T-helper 2 cell (primary cell): Measurements from ENCODE around the gene GALNS.
A peak's percentile ranks its signal among the peaks of the same experiment; 100 is the strongest.

Source experiments
- DNase-seq, 5 experiments: peaks; one replicate each; pipeline versions ENCODE4 v3.0.0 to v3.0.0-alpha.2; 2012 to 2022

The GALNS gene

DNA sequence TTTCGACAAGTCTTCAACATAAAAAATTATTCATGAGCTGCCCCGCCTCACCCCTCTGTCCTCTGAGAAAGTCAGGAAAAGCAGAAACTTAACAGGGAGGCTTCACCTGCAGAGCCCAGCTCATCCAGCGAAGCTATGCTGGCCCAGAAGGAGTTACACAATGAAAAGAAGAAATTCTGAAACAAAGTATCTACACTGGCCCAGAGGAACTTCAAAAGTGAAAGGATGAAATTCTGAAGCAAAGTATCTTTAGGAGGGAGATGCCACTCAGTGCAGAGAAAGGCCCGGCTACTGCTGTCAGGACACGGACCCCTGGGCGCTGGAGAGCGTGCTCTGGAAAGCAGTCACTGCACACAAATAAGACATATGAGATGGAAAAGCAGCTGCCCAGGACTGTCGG lies 1.6 kb downstream of the GALNS start:
- DNase-seq: no peak

DNA sequence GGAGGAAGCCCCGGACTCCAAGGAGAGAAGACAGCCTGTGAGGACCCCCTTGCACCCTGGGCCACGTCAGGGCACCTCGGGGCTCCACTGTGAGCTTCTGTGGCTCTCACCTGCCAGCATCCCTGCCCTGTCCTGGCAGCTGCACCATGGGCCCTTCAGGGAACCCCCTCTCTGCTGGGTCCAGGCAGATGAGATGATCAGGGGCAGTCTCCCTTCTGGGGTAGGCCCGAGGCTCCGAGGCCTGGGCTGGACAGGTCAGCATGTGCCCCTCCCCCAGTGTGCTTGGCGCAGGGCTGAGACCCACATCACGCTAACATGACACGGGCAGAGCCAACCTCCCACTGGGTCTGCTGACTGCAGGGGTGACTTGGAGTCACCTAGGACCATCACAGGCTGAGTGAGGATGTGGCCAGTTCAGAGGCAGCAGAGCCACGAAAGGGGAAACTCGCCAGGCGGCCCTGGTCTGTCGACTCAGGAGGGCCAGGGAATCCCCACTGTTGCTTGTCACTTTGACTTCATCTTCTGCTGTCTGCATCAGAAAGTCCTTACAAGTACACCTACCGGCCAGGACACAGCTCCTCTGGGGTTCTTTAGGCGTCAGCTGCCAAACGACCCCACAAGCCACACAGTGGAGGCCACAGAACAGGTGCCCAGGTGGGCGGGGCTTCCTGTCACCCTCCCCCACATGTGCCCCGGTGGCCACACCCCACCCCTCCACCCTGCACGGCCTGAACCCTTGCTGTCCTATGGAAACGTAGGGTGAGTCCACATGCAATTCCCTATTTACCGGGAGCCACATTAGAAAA lies 2.2 kb downstream of the GALNS start:
- DNase-seq: peak in 2 of 5 experiments; percentile 12 to 29

- DNase-seq: no peak
Observed at GRCh38 chr16:88853325-88853941, 3.3 kb downstream of the GALNS start.

DNA sequence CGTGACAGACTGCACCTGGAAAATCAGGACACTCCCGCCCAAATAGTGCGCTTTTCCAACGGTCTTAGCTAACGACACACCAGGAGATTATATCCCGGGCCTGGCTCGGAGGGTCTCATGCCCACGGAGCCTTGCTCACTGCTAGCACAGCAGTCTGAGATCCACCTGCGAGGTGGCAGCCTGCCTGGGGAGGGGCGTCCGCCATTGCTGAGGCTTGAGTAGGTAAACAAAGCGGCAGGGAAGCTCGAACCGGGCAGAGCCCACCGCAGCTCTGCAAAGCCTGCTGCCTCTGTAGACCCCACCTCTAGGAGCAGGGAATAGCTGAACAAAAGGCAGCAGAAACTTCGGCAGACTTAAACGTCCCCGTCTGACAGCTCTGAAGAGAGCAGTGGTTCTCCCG lies 5.1 kb downstream of the GALNS start:
- DNase-seq: no peak

- DNase-seq: no peak
Observed at GRCh38 chr16:88850531-88851199, 6.1 kb downstream of the GALNS start.

DNA sequence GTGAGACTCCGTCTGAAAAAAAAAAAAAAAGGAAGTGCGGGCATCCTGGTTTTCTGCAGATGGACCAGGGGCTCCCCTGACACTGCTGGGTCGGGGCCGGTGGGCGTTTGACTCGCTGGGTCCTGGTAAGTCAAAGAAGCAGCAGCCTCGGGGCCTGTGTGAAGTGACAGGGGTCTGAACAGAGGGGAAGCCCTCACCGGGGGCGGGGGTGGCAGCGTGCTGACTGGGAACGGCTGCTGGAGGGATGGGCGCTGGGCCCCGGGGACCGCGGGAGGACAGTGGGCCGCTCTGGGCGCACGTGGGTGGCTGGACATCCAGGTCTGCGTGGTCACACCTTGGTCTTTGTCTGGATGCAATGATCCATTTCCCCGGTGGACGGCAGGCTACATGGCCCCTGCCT lies 8.2 kb downstream of the GALNS start:
- no peak for DNase-seq

GRCh38 chr16:88847654-88848053 lies 9.1 kb downstream of the GALNS start:
- no peak for DNase-seq

GRCh38 chr16:88846088-88846487 lies 10.7 kb downstream of the GALNS start:
- DNase-seq: no peak

- DNase-seq: no peak
Observed at GRCh38 chr16:88844419-88845036, 12.2 kb downstream of the GALNS start.

- DNase-seq: no peak
Observed at GRCh38 chr16:88843256-88843655, 13.5 kb downstream of the GALNS start.

DNA sequence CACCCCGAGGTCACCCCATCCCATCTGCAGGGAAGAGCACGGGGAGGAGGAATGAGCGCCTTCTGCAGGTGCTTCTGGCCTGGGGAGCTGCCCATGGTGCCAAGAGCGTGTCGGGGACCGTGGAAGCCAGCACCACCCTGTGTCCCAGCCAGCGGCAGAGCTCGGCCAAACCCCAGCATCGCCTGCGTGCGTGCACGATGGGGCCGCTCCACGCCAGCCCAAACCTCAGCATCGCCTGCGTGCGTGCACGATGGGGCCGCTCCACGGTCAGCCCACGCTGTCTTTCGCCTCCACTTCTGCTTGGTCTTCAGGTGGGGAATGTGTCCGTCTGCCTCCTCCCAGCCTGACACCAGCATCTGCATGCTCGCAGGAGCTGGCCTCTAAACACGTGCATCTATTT lies 13.9 kb downstream of the GALNS start:
- DNase-seq: no peak

- no peak for DNase-seq
Observed at GRCh38 chr16:88842308-88842756, 14.4 kb downstream of the GALNS start.

DNA sequence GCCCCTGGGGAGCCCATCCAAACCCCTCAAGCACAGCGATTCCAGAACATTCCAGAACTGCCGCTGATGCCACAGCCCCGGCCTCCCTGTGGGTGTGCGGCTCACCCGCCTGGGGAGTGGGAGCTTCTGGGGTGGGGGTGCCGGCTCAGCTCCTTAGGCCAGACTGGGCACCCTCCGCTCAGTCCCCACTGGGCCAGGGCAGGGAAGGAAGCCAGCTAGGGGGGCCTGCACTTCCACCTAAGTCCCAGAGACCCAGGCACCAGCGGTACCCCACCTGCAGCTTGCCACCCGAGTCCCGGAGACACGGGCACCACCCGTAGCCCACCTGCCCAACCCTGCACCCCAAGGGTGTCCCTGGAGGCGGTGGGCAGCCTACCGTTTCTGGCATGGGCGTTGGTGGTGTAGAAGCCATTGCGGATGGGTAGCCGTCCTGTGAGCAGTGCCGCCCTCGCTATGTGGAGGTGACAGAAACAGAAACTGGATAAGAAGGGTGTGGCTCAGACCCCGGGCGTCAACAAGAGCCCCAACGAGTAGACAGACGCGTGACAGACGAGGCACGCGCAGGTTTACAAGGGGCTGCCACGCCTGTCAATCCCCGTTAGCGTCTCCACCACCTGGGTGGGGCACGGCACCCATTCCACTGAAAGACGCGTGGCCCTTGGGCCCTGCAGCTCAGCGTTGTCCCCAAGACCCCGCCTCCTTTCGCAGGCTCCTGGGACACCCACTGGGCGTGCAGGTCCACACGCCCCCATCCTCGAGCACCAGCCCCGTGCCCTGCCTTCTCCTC lies 15.0 kb downstream of the GALNS start:
- peak in 1 of 5 experiments; percentile 18 for DNase-seq

- DNase-seq: no peak
Observed at GRCh38 chr16:88840600-88841215, 16.0 kb downstream of the GALNS start.

GRCh38 chr16:88839745-88840599 lies 16.8 kb downstream of the GALNS start:
- no peak for DNase-seq

DNA sequence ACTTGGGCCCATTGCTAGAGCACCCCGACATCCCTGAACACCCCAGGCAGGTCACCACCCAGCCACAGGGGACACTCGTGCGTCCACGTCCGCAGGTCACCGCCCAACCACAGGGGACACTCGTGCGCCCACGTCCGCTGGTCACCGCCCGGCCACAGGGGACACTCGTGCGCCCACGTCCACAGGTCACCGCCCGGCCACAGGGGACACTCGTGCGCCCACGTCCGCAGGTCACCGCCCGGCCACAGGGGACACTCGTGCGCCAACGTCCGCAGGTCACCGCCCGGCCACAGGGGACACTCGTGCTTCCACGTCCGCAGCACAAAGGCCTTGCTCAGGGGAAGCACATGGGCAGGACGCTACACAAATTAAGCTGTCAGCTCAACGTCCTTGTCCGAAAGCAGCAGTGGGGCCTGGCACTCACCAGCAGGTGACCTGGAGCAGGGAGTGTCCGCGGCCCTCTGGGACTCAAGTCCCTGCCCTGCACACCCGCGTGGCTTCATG lies 17.7 kb downstream of the GALNS start:
- DNase-seq: no peak

DNA sequence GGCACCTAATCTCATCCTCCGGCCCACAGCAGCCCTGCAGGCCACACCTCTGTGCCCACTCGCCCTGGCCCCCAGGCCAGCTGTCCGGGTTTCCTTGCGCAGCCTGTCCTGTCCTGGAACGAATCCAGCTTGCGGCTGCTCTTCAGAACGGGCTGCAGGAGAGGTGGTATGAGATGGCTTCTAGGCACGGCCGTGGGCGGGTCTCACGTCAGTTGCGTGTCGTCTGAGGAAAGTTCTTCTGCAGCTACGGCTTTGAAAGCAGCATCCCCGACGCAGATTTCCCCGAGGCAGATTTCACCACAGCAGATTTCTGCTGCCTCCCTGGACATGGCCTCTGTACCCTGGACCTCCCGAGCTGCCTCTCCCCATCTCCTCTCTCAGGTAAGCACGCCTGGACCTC lies 18.2 kb downstream of the GALNS start:
- DNase-seq: no peak

DNA sequence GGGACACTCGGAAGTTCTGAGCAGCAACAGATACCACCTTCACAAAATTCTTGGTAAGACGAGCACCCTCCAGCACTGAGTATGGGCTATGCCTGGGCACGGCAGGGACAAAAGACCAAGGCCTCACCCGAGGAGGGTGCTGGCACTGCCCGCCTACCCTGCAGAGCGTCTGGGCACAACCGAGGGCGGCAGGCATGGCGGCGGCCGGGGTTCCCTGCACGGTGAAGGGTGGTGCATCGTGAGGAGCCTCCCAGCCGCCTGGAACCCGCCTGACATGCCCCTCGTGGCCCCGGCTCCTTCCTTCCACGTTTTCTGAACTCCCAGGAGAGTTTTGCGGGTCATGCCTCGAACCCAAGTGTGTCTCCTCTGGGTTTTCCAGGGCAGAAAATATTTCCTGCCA lies 18.9 kb downstream of the GALNS start:
- DNase-seq: no peak

- no peak for DNase-seq
Observed at GRCh38 chr16:88836791-88837190, 20.0 kb downstream of the GALNS start.

- DNase-seq: no peak
Observed at GRCh38 chr16:88835818-88836217, 20.9 kb downstream of the GALNS start.

- DNase-seq: no peak
Observed at GRCh38 chr16:88835383-88835782, 21.4 kb downstream of the GALNS start.
